AG08395 (cell line): ENCODE measurements around the gene ABHD12.

Source experiments
- DNase-seq: peaks from one replicate; pipeline ENCODE4 v3.0.0; 2012; ENCODE audit warnings: mixed read lengths, low spot score

Gene ABHD12

DNA sequence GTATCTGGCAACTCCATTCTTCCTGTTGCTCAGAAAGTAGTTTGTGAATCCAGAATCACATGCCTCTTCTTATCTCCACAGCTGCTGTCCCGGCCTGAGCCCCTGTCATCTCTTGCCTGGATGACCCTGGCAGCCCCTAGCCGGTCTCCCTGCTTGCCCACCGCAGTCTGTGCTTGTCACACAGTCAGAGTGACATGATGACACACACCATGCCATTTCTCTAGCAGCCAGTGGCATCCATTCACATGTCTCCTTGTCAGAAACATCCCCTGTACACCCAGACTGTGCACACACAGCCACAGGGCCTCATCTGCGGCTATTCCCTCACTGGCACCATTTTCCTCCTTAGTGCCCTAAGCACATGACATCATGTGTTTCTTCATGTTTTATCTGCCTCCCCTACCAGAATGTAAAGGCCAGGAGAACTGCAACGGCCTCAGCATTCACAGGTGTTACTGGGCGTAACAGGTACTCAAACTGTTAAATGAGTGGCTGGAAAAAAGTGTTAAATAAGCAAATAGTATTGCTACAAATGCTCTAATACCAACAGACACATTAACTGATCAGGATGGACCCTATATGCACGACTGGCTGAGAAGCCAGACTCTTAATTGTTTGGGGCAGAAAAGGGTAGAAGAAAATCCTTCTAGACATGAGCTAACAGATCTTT is 9.6 kb downstream of the ABHD12 start:
- no peak for DNase-seq

DNA sequence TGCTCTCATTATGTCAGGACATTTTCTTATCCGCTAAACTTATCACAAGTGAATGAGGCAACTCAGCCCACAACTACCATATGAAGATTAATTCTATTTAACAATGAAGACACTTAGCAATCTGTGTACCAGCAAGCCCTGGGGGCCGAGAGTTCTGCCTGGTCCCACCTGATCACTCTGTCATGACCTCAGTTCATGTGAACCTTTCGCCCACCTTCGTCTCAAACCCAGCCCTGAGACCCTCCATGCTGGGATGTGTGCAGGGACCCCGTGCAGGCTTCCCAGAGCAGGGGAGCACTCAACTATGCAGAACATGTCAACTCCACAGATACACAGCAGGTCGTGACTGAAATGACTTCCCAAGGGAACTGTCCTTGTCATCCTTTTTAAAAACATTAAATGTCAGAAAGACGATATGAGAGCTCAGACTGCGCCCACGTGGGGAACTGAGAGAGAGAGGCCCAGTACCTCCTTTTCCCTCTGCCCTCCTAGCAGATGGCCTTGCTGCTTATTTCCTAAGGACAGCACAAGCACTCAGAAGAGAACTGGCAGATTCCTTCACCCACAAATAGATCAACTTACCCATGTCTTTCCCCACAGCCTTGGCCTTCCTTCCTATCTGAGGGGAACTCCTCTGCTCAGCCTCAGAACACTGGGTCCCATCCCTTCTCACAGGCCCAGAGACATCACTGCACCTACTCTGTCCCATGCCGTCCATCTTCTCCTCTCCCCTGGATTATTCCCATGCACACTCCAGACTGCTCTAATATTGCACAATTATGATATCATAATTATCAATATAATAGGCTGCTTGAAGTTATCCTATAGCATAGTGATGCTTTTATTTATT is 11.5 kb downstream of the ABHD12 start:
- no peak for DNase-seq

- DNase-seq: no peak
These were observed 12.3 kb downstream of the ABHD12 start for GRCh38 chr20:25378189-25378883.

- DNase-seq: no peak
These were observed 13.7 kb downstream of the ABHD12 start for GRCh38 chr20:25376886-25377285.

DNA sequence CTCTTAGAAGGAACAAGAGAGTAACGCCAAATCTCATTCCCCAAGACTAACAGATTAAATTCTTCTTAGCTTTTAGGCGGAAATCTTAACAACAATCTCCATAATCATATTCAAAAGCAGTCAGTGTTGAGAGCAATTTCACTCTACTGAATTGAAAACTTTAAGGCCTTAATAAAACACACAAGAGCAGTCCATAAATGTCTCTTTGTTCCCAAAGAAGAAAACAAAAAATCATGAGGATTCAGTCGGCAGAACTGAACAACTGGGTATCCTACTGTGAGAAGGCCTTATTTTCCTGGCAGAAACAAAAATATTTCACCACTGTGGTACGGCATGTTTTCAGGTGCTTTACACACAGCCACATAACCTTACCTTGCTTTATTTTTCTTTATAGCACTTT is 14.4 kb downstream of the ABHD12 start:
- no peak for DNase-seq

- no peak for DNase-seq
These were observed 15.8 kb downstream of the ABHD12 start for GRCh38 chr20:25374842-25375241.

- DNase-seq: peak; percentile 66
These were observed 17.9 kb downstream of the ABHD12 start for GRCh38 chr20:25372584-25373336.

GRCh38 chr20:25369971-25370370 is 20.7 kb downstream of the ABHD12 start:
- no peak for DNase-seq

- DNase-seq: no peak
These were observed 21.1 kb downstream of the ABHD12 start for GRCh38 chr20:25369529-25369928.

DNA sequence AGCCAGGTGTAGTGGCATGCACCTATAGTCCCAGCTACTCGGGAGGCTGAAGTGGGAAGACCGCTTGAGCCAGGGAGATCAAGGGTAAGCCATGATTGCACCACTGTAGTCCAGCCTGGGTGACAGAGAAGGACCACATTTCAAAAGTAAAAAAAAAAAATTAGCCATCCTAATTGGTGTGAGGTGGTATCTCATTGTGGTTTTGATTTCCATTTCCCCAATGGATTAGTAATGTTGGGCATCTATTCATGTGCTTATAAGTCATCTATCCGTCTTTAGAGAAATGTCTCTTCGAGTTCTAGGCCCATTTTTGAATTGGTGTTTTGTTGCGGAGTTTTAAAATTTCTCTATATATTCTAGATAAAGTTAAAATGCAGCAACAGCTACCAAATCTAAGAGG is 21.7 kb downstream of the ABHD12 start:
- DNase-seq: no peak

- no peak for DNase-seq
These were observed 22.1 kb downstream of the ABHD12 start for GRCh38 chr20:25368526-25368925.

DNA sequence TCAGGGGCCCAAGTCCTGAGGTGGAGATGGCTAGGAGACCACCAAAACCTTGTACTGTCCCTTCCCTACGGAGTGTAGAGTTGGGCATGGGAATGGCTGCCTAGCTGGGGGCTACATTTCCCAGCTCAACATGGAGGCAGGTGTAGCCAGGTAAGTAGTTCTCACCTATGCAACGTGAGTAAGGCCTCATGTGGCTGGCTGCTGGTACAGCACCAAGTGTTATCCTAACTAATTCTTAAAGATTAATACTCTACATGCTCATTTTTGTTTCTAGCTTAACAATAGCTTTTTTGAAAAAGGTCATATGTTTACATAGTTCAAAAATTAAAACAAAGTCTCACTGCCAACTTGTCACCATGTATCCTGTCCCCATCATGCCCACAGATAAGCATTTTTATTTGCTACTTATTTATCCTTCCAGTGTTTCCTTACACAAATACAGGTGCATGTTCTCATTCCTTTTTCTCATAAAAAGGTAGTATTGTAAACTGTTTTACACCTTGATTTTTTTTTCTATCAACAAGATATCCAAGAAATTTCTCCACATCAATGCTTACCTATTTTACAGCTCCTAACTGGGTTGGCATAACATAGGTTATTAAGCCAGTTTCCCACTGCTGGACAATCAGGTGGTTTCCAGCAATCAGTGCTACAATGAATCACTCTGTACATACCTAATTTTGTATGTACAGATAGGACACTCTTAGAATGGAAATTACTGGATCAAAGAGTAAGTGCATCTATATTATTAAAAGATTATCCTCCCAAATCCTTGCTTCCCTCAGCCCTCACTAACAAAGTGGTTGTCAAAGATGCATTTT is 25.5 kb downstream of the ABHD12 start:
- DNase-seq: no peak

DNA sequence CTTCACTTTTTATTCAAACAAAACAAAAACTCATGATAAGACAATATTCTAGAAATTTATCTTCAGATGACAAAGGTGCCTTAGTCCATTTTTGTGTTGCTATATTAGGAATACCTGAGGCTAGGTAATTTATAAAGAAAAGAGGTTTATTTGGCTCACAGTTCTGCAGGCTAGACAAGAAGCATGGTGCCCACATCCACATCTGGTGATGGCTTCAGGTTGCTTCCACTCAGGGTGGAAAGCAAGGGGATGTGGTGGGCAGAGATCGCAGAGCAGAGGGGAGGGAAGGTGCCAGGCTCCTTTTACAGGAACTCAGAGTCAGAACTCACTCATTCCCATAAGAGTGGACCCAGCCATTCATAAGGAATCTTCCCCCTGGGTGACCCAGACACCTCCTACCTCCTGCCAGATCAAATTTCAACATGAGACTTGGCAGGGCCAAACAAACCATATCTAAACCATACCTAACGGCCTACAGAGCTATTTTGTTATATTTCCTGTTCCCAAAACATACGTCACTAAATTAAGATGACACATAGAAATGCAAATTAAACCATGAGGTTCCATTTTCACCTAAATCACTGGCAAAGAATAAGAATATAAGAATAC is 26.4 kb downstream of the ABHD12 start:
- DNase-seq: no peak

- DNase-seq: no peak
These were observed 29.4 kb downstream of the ABHD12 start for GRCh38 chr20:25361287-25361683.

- DNase-seq: peak; percentile 22
These were observed 29.9 kb downstream of the ABHD12 start for GRCh38 chr20:25360631-25361286.

GRCh38 chr20:25356271-25356933 is 34.2 kb downstream of the ABHD12 start:
- no peak for DNase-seq

DNA sequence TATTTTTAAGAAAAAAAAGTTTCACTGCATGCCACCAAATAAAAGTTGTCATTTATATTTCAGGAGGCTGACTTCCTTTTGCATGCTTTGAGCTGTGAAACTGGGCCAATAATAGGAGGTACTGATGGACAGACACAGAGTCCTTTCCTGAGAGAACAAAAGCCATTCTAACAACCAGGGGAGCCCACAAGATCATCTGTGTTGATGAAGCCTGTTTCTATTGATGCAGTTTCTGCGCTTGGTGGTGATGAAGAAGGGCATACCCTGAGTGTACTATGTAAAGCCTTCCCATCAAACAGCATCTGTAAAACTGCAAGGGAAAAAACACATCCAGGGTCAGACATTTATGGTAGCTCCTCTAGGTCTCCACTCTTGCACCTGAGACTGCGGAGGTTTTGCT is 34.8 kb downstream of the ABHD12 start:
- no peak for DNase-seq

DNA sequence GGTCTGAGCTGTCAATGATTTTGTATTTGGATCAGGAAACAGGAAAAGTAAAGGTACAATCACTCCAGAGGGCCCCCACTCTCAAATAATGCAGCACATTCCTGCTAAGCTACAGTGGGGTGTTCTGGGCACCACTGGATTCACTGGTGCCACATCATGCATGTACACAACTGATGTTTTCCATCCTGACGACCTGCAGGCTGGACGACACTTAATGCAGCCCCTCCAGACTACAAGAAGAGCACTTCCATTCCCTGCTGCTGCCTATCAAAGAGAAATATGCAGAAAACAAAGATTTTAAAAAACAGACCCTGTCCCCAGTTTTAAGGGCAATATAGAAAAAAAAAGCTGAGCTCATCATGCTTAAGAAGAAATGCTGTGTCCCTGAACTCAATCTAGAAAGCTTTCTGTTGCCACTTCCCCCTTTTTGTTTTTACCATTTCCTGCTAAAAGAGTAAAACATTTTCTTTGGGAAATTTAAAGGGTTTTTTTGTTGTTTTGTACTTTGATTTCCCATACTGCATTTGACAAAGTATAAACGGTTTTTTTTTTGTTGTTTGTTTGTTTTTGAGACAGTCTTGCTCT is 35.5 kb downstream of the ABHD12 start:
- DNase-seq: no peak
